Stimulated activated CD4-positive, alpha-beta T cell treated with anti-CD3 and anti-CD28 coated beads, Interleukin-12 subunit alpha, Interleukin-12 subunit beta, amount 100 ng/mL, for 4 hours (primary cell): ENCODE measurements around the gene HACD2.
"Not testable (repeated sequence)": the region's sequence is repeated elsewhere in the genome, so short reads cannot be mapped to it uniquely, and the experiment has no call there.

Experiments used
- DNase-seq: peaks from one replicate; pipeline ENCODE4 v3.0.0-alpha.2; 2020

HACD2 gene

DNA sequence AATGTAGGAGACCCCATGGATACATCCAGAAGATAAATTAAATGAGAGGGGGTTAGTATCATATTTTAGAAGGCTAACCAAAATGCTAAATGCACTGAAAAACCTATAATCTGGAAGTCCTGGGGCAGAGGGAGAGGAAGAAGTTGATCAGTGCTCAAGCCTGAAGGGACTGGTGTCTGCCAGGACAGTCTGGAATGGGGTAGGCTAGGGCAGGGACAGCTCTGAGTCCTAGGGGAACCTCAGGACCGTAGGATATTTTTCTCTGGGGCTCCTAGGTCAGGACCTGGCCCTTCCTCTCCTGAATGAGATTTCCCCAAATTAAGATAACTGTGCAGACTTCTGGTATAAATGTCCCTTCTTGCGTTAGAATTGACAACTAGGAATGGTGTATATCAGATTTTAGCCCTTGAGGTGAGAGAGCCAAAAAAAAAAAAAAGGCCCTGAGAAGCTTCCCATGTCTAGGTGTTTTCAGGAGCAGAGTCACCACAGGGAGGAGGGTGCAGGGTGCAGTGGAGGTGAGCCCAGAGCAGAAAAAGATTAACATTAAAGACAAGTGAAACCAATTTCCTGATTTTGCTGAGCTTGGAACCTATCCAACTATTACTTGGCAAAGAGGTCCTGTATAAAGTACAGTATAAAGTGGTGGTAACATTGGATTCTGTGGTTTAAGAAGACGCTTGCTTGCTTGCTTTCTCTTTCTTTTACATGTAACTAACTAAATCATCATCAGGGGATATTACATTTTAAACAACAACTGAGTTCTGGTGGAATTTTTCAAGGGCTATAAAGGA lies 63.5 kb downstream of the HACD2 start:
- DNase-seq = no peak

- DNase-seq = no peak
These were observed 64.2 kb downstream of the HACD2 start for GRCh38 chr3:123520656-123521055.

- no peak for DNase-seq
These were observed 65.9 kb downstream of the HACD2 start for GRCh38 chr3:123518892-123519485.

- no peak for DNase-seq
These were observed 73.1 kb downstream of the HACD2 start for GRCh38 chr3:123511726-123512125.

GRCh38 chr3:123511084-123511483 lies 73.8 kb downstream of the HACD2 start:
- DNase-seq = no peak

DNA sequence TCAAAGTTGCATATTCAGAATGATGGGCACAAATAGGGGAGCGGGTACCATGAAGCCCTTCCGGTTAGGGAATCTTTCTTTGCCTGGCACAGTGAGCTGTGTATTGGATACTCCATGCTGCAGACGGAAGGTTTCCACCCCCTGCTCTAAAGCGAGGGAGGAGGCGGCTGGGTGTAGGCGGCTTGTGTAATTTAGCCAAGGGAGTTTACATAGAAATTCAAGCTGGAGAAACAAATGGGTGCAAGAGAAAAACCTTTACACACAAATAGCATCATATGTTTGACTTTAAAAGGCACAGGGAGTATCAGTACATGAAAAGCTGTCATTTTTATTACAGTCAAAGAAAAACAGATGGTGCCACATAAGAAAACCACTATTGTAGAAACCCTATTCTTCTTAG lies 76.7 kb downstream of the HACD2 start:
- DNase-seq = no peak

DNA sequence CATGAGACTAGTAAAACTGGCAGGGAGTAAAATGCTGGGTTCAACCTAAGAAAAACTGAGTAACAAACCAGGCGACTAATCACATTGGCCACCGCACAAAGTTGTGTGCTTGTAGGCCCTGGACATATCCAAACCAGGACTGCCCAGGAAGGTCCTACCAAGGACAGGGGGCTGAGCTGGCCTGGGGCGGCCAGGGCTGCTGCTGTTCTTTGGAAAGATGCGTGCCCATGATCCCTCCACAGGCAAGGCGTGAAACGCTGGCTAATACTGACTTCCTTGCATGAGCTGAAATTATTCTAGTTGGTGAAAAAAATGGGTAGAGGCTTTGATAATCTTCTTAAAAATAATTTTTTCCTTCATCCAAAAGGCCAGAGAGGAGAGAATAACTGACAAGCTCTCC lies 79.0 kb downstream of the HACD2 start:
- no peak for DNase-seq

DNA sequence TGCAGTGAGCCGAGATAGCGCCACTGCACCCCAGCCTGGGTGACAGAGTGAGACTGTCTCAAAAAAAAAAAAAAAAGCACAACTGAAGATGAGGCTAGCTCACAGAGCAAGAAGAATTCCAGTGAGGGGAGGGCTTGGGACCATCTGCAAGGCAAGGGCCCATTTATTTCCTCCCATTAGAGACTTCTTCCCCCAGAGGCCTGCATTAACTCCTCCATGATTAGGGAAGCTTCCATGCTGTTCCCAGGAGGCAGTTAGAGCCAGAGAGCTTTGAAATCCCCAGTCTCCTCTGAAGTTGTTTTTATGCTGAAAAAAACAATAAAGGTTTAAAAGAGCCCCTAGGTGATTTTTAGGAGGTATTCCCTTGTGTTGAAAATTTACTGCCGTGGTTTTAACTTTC lies 81.7 kb downstream of the HACD2 start:
- DNase-seq = no peak

DNA sequence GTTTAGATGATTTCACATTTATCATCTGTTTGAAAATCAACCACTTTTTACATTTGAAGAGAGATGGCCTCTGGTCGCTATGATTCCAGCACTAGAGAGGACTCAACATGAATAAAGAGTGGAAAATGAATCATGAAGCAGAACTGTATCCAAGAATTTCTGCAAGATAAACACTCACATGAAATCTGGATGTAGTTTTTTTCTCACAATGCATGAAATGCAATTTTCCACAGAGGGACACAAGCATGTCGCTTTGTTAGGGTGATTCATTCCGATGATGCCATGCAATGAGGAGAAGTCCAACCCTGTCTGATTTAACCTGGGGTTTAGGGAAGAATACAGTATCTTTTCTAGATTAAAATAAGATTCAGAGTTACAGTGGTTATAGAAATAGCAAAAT lies 85.5 kb downstream of the HACD2 start:
- no peak for DNase-seq

DNA sequence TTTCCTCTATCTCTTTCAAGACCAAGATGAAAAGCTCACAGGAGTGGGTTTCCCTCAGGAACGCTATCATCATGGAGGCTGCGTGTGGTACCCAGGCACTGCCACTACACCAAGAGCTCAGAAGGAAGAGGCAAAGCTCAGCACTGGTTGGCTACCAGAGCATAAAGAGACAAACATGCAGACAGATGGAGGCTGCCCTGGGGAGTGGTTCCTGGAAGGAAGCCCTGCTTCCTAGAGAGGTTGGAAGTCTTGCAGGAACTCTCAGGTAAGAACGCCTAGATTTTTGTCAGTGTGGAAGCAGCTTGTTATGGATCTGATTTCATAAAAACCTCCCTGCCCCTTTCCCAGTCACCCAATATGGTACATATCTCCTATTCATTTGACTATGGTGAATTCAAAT lies 86.1 kb downstream of the HACD2 start:
- no peak for DNase-seq

- DNase-seq = no peak
These were observed 90.9 kb downstream of the HACD2 start for GRCh38 chr3:123493912-123494311.

DNA sequence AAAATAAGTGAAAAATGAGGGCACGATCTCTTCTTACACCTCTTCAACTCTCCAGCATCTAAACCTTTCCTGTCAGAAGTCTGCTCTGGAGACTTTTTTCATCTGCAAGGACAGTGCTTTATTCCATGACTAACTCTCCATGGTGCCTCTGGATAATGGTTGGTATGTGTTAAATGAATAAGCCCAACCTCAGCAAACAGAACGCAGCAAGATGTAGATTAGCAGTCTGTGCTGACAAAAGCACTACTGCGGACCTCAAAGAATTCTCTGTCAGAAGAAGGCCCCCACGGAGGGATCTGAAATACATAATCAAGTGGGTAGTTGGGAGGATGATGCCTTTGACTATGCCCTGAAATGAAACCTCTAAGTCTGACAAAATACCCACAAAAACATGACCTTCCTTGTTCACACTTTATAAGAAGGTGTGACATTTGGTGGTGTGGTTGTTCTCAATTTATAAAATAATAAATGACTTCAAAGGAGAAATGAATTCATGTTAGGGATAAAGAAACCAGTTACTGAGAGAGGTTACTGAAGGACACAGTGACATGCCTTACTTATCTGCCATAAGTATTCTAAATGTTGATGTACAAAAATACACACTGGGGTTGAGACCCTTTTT lies 92.8 kb downstream of the HACD2 start:
- no peak for DNase-seq

- peak; percentile 36 for DNase-seq
These were observed 95.4 kb downstream of the HACD2 start for GRCh38 chr3:123489400-123490004.

DNA sequence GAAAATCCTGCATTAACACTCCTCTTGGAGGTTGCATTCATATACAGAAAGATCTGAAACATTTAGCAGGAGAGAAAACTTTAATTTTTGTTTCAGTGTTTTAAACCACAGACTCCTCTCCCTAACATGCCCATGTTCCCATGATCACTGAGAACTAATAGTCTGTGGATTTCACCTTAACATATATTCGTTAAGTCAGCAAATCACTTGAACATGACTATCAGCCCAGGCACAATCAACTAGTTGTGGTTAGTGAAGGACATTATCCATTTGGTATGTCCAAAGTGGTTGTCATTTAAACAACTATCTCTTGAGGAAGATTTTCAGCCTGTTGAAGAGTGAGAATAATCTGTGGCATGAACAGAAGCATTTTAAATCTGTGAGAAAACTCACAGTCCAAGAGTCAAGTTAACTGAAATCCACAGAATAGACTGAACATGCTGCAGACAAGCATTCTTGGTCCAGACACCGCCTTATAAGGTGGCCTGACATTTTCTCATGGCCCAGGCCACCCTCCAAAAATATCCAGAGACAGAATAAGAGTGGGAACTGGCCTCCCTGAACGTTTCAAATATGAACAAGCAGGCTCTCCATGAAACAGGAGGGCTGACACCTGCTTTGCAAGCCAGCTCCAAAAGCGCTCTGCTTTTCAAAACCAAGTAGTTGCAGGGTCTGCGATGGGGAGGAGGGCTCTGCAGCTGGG lies 96.1 kb downstream of the HACD2 start:
- DNase-seq = no peak

GRCh38 chr3:123487063-123487462 lies 97.8 kb downstream of the HACD2 start:
- not testable (repeated sequence) for DNase-seq

DNA sequence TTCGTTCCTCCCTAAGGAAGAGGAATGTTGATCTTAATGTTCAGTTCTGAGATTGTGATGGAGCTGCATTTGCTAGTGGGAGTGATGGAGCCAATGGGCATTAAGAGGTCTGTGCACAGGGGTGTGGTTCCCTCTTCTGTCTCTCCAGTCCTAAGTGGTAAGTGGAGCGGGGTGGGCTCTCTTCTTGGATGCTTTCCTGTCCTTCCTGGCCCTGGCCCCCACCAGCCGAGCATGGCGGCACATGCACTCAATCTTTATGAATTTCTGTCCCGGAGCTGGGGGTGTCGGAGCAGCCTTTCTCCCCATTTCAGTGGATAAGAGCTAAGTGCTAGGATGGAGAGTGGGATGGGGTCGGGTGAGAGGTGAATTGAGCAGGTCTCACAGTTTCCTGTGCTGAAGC lies 98.4 kb downstream of the HACD2 start:
- DNase-seq = no peak

- no peak for DNase-seq
These were observed 99.3 kb downstream of the HACD2 start for GRCh38 chr3:123485551-123485950.

DNA sequence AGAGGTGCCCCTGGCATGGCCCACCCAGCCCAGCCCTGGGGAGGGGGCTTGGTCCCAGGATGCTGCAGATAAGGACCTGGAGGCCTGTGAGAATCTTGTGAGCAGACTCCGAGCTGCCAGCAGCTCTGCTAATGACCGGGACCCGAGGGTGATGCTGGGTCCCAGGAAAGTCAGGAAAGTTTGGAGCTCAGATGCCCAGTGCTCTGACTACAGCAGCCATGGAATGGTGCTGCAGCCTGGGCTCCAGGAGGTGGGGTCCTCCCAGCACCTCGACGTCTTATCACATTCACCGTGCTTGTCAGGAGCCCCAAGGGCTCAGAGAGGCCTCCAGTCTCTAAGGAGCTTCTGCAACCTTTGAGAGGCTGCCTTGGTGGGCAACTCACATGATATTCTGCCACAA lies 101.7 kb downstream of the HACD2 start:
- DNase-seq = no peak

GRCh38 chr3:123481722-123482457 lies 103.0 kb downstream of the HACD2 start:
- no peak for DNase-seq

GRCh38 chr3:123481071-123481470 lies 103.8 kb downstream of the HACD2 start:
- DNase-seq = no peak

- no peak for DNase-seq
These were observed 104.4 kb downstream of the HACD2 start for GRCh38 chr3:123480428-123480827.

GRCh38 chr3:123479891-123480290 lies 105.0 kb downstream of the HACD2 start:
- DNase-seq = no peak

GRCh38 chr3:123478314-123478713 lies 106.5 kb downstream of the HACD2 start:
- DNase-seq = no peak
